ENCODE results near the gene RIT2.
"Not testable (repeated sequence)": the region's sequence is repeated elsewhere in the genome, so short reads cannot be mapped to it uniquely, and the experiment has no call there.

The RIT2 gene

DNA sequence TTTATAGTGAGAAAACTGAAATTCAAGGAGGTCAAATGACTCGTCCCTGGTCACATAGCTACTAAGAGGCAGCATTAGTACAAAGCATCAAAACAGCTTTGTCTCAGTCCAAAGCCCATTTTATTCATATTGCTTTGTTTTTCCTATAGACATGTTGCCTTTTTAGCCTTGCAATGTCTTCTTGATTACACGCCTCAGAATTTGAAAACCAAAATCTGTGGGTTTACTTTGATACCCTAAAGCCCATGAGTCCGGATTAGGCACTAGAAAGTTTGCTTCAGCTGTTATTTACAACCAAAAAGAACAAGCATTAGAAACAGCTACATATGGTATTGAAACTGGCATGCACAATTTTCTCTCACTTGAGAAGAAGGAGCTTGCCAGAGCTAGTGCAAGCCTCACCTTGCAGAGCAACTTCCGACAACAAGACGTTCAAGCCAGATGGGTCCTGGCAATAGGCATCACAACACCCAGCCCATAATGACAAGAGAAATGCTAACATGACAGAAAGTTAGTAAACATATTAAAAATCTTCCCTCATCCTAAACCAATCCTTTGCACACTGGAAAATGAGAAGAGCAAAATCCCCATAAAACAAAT lies 276.8 kb downstream of the RIT2 start:
- DNase-seq (ENCODE audit: low spot score), result no peak

DNA sequence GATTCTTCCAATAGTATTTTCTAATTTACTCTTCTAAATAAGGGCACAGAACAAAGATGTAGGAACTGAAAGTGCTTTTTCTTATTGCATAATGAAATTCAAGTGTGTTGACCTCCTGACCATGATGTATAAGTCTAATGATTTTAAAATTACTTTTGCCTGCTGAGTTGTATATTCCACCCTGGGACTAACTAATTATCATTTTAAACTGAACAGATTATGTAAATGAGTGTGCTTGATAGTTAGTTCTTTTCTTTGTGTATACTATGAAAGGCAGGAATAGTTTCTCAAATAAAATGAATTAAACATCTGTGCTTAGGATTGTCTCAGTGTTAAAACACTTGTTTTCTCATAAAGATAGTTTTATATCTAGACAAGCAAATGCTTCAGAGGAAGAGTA lies 284.5 kb downstream of the RIT2 start:
- DNase-seq (ENCODE audit: low spot score), result no peak

GRCh38 chr18:42828881-42829280 lies 286.6 kb downstream of the RIT2 start:
- DNase-seq (ENCODE audit: low spot score), result peak; percentile 75

GRCh38 chr18:42824178-42824577 lies 291.3 kb downstream of the RIT2 start:
- DNase-seq (ENCODE audit: low spot score), result no peak

GRCh38 chr18:42822711-42823110 lies 292.8 kb downstream of the RIT2 start:
- DNase-seq (ENCODE audit: low spot score), result no peak

- no peak for DNase-seq (ENCODE audit: low spot score)
Measured at GRCh38 chr18:42821492-42821891, 294.0 kb downstream of the RIT2 start.

GRCh38 chr18:42814618-42815017 lies 300.9 kb downstream of the RIT2 start:
- DNase-seq (ENCODE audit: low spot score), result no peak

GRCh38 chr18:42814184-42814583 lies 301.3 kb downstream of the RIT2 start:
- DNase-seq (ENCODE audit: low spot score), result no peak

GRCh38 chr18:42813570-42813969 lies 301.9 kb downstream of the RIT2 start:
- DNase-seq (ENCODE audit: low spot score), result no peak

DNA sequence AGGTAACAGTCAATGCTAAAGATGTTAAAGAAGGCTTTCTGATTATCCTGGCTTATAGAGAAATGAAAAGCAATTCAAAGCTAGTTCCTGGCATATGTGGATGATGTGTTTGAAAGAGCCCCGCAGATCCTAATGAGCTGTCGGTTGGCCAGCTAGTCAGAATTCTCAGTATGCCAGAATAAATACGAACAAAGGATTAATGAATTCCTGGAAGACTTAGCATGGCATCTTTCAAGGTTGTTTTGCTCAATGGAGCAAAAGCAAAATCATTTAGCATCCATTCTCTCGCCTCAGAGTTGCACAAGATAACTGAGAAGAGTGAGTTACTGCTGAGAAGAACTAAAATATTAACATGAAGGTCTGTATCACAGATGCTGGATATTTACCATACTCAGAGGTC lies 307.6 kb downstream of the RIT2 start:
- DNase-seq (ENCODE audit: low spot score), result peak; percentile 66

GRCh38 chr18:42801706-42802105 lies 313.8 kb downstream of the RIT2 start:
- DNase-seq (ENCODE audit: low spot score), result no peak

- no peak for DNase-seq (ENCODE audit: low spot score)
Measured at GRCh38 chr18:42798606-42799170, 316.8 kb downstream of the RIT2 start.

DNA sequence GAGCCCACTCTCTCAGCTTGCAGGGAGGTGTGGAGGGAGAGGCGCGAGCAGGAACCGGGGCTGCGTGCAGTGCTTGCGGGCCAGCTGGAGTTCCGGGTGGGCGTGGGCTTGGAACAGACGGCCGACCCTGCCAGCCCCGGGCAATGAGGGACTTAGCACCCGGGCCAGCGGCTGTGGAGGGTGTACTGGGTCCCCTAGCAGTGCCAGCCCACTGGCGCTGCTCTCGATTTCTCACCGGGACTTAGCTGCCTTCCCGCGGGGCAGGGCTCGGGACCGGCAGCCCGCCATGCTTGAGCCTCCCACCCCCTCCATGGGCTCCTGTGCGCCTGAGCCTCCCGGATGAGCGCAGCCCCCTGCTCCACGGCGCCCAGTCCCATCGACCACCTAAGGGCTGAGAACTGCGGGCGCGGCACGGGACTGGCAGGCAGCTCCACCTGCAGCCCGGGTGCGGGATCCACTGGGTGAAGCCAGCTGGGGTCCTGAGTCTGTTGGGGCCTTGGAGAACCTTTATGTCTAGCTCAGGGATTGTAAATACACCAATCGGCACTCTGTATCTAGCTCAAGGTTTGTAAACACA lies 320.2 kb downstream of the RIT2 start:
- not testable (repeated sequence) for DNase-seq (ENCODE audit: low spot score)

DNA sequence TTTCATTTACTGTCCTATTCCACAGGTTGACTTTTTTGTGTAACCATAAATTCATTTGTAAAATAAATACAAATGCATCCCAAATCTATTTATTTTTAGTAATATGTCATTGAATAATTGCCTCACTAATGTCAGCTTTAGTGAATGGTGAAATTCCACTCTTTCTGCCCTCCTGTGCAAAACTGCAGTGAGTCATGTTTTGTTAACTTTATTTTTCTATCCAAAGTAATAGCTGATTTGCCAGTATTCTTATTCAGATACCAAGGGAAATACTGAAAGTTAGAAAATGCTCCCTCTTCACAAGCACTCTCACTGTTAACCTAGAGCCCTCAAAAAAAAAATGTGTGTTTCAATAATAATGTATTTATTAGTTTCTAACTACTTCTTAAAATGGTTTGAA lies 322.8 kb downstream of the RIT2 start:
- no peak for DNase-seq (ENCODE audit: low spot score)

DNA sequence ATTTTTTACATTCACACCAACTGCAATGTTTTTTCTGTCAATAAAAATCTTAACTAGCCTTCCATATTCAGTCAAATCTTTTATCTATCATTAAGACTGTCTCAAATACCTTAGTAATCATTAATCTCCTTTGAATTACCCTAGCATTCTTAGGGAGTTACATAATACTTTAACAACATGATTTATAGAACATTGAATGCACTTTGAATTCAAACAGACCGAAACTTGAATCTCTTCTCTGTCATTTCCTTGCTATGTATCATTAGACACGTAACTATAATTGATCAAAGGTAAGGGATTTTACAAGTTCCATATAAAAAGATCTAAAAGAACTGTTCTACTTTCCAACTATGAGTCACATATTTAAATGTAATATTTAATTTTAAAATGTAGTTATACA lies 330.9 kb downstream of the RIT2 start:
- no peak for DNase-seq (ENCODE audit: low spot score)

GRCh38 chr18:42782929-42783328 lies 332.6 kb downstream of the RIT2 start:
- no peak for DNase-seq (ENCODE audit: low spot score)

GRCh38 chr18:42781298-42781815 lies 334.1 kb downstream of the RIT2 start:
- peak; percentile 36 for DNase-seq (ENCODE audit: low spot score)

DNA sequence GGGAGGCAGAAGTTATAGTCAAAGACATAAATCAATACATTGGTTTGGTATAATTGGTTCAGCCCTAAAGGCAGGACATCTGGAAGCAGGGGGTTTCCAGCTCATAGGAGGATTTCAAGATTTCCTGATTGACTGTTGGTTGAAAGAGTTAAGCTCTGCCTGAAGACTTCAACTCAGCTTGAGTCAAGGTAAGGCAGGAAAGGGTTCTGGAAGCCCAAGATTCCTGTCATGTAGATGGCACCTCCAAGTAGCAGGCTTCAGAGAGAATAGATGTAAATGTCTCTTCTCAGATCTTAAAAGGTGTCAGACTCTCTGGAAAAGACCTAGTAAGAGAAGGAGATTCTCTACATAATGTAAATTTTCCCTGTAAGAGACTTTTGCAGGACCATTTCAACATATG lies 335.3 kb downstream of the RIT2 start:
- no peak for DNase-seq (ENCODE audit: low spot score)

DNA sequence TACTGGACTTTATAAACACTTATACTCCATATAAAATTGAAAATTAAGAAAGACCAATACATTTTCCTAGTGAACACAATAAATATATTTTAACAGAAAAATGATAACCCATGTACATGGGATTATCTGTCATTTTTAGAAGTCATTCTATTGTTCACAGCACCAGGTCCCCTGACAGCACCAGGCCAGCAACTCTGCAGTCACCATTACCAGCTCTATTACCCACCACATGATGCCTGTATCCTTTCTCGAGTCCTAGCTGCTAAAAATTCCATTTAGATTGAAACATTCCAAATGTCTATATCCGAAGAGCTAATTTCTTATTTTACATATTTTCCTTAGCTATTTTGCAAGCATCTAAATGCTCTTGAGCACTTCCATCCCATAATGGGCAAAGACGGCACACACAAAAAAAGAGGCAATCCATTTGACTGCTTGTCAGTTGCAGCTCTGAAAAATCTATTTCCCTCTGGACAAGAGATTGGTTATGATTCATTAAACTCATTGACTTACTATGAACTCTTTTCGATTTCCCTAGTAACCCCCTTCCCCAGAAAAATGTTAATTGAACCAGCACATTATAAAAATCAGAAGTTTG lies 336.9 kb downstream of the RIT2 start:
- DNase-seq (ENCODE audit: low spot score), result no peak

DNA sequence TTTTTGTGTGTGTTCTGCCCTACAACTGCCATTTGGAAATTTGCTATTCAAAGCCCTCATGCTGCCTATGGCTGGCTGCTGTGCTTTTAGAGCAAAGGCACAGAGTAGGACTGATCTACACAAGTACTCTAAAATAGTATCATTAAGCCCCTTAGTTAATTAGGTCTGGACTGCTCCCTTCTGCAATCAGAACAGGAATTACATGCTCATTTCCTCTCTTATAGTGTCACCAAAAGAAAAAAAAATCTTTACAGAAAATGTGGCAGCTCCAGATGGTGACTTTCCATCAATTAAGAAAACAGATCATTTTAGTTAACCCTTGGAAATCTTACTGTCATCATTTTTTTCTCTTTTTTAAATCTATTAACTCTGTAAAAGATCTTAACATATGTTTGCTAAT lies 337.5 kb downstream of the RIT2 start:
- no peak for DNase-seq (ENCODE audit: low spot score)

GRCh38 chr18:42773870-42774269 lies 341.6 kb downstream of the RIT2 start:
- DNase-seq (ENCODE audit: low spot score), result no peak

DNA sequence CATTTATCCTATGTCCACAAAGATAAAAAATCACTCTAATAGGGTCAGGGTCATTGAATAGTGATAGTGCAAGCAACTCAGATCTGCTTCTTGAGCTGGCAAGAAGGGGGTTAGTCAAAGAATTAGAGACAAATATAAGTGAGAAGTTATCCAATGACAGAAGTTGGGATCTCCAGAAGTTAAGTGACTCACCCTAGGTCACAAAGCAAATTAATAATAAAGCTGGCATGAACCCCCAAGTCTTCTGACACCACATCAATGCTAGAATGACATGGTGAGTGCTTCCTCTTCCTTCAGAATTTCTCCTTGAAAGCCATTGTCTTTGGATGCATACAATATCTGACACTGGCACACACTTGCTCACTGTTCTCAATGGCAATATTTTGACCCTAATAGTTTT lies 343.5 kb downstream of the RIT2 start:
- no peak for DNase-seq (ENCODE audit: low spot score)

DNA sequence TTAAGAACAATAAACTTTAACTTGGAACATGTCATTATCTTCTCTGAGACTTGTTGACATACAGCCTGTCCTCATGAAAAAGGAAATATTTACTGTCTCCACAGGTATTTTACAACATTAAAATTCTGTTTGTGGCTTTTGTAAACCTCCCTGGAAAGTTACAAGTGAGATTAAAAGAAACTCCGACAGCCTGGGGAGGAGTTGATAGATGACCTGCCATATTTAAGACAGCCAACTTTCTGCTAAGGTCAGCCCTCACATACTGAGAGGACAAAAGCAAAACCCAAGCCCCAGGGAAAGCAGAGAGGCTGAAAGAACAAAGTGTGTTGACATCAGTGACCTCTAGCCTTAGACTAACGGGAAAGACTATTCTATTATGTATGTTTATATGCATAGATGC lies 350.2 kb downstream of the RIT2 start:
- DNase-seq (ENCODE audit: low spot score), result no peak
